ENCODE results near the gene GRAP. TPM values are rescaled to one million over a fixed set of nuclear protein-coding genes. Genes with fewer than 3 reads are reported as not detected.

The GRAP gene
- total and polyA plus RNA-seq, 9 of the 15 experiments (the other 6 are each of a cell fraction or from before 2014, with no cell fraction given), result 0.07 to 0.41 (median 0.19) TPM; not detected in 5

DNA sequence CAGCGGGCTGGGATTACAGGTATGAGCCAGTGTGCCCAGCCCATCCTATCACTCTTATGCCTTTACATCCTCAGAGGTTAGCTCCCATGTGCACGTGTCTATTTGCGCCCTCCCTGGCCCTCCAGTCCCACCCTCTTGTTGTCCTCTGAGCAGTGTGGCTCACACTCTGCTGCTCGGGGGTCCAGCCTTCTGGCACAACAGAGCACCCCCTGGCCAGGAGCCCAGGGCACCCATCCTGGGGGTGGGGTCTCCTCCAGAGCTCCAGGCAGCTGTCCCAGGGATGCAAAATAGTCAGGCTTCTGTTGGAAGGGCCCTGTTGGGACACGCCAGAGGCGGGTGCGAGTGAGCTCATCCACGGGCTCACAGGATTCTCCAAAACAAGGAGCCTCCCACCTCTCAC lies 30.5 kb downstream of the GRAP start:
- no peak overlapping the region for H2AFZ ChIP-seq (ENCODE audit: low read depth, low read length)
- H3K9me3 ChIP-seq (replicated peaks; ENCODE audit: control insufficient read depth, insufficient read depth, low read depth, low read length), result no peaks in the 10 kb centered on the region
- no peaks in the 10 kb centered on the region for H3K79me2 ChIP-seq (ENCODE audit: control insufficient read depth, insufficient read depth, low read length)
- in situ Hi-C loops (cut with MboI), result loop anchor here (5.0 kb wide), 1 partner anchor 39 kb away; no protein-coding TSS in a partner anchor
- ChIA-PET CTCF (ENCODE audit: low intra/inter-chr PET ratio) (no interaction called here), POLR2A (interaction anchor here (0.6 kb wide), 1 partner anchor 9 kb away, joined by 4 read pairs; no protein-coding TSS in a partner anchor)
- no peak overlapping the region for H3K27ac ChIP-seq (ENCODE audit: extremely low read depth, low read depth, low read length)
- no TSS peak for BruUV-seq (replicated peaks)
- no peak for FAIRE-seq
- TF ChIP-seq NCOA2 (IDR thresholded peaks at IDR 0.05; ENCODE audit: partially characterized antibody in 2 of 2) (no peak), CSDE1 (IDR thresholded peaks at IDR 0.05) (no peak), ZNF133 (CRISPR knock-in tag; IDR thresholded peaks at IDR 0.05) (no peak), GABPA (tag; conservative IDR thresholded peaks at IDR 0.05; ENCODE audit: low read depth) (no peak), ZC3H8 (IDR thresholded peaks at IDR 0.05) (no peak)
- H3K9me1 ChIP-seq (ENCODE audit: control insufficient read depth, insufficient read depth, low read length), result no peaks in the 10 kb centered on the region
- no peak overlapping the region for H3K9ac ChIP-seq (ENCODE audit: insufficient read depth in 1 of 2, low read depth in 2 of 2, low read length in 2 of 2)
- DNase-seq (ENCODE audit: extremely low read depth in 1 of 4, low spot score in 3 of 4), result no peak
- no peaks in the 10 kb centered on the region for H3K36me3 ChIP-seq (ENCODE audit: control insufficient read depth, insufficient read depth, low read length)
- ATAC-seq, result no peak
- H3K4me3 ChIP-seq, result no peak overlapping the region
- WGBS (ENCODE audit: insufficient coverage, low coverage, missing lambda C conversion rate), result 46% methylated on average over 3 of the region's 8 CpGs
- no peaks in the 10 kb centered on the region for H4K20me1 ChIP-seq (replicated peaks; ENCODE audit: control insufficient read depth, insufficient read depth, low read length)
- no peaks in the 10 kb centered on the region for H3K27me3 ChIP-seq (ENCODE audit: control insufficient read depth in 2 of 2, insufficient read depth in 2 of 2, low read length in 2 of 2)
- H3K4me2 ChIP-seq (ENCODE audit: insufficient read depth, low read length), result no peak overlapping the region
- peaks cover 6 to 30% of the 10 kb centered on the region in 2 experiments; a peak in 4 of 5 replicates for H3K4me1 ChIP-seq (replicated peaks in 1 of 2; ENCODE audit: control insufficient read depth in 2 of 2, insufficient read depth in 2 of 2, low read length in 2 of 2)
- intact Hi-C loops (cut with micrococcal nuclease), result no loop called here

- no peak for FAIRE-seq
- no peak overlapping the region for H3K4me3 ChIP-seq
- DNase-seq (ENCODE audit: extremely low read depth in 1 of 4, low spot score in 3 of 4), result no peak
- H2AFZ ChIP-seq (ENCODE audit: low read depth, low read length), result no peak overlapping the region
- no peaks in the 10 kb centered on the region for H3K27me3 ChIP-seq (ENCODE audit: control insufficient read depth in 2 of 2, insufficient read depth in 2 of 2, low read length in 2 of 2)
- intact Hi-C loops (cut with micrococcal nuclease) (no loop called here), in situ Hi-C loops (cut with MboI) (loop anchor here (5.0 kb wide), 1 partner anchor 38 kb away; no protein-coding TSS in a partner anchor)
- no peaks in the 10 kb centered on the region for H3K79me2 ChIP-seq (ENCODE audit: control insufficient read depth, insufficient read depth, low read length)
- H3K9me1 ChIP-seq (ENCODE audit: control insufficient read depth, insufficient read depth, low read length), result no peaks in the 10 kb centered on the region
- 17% methylated on average over 5 of the region's 7 CpGs for WGBS (ENCODE audit: insufficient coverage, low coverage, missing lambda C conversion rate)
- ChIA-PET CTCF (ENCODE audit: low intra/inter-chr PET ratio) (no interaction called here), POLR2A (interaction anchor here (0.7 kb wide), 1 partner anchor 24 kb away, joined by 3 read pairs; no protein-coding TSS in a partner anchor)
- no TSS peak for BruUV-seq (replicated peaks)
- peak; percentile 51 for ATAC-seq
- H3K36me3 ChIP-seq (ENCODE audit: control insufficient read depth, insufficient read depth, low read length), result no peaks in the 10 kb centered on the region
- no peak overlapping the region for H3K9ac ChIP-seq (ENCODE audit: insufficient read depth in 1 of 2, low read depth in 2 of 2, low read length in 2 of 2)
- no peak overlapping the region for H3K4me2 ChIP-seq (ENCODE audit: insufficient read depth, low read length)
- H3K4me1 ChIP-seq (replicated peaks in 1 of 2; ENCODE audit: control insufficient read depth in 2 of 2, insufficient read depth in 2 of 2, low read length in 2 of 2), result peaks cover 6 to 28% of the 10 kb centered on the region in 2 experiments; a peak in 4 of 5 replicates
- H4K20me1 ChIP-seq (replicated peaks; ENCODE audit: control insufficient read depth, insufficient read depth, low read length), result no peaks in the 10 kb centered on the region
- no peak overlapping the region for H3K27ac ChIP-seq (ENCODE audit: extremely low read depth, low read depth, low read length)
- H3K9me3 ChIP-seq (replicated peaks; ENCODE audit: control insufficient read depth, insufficient read depth, low read depth, low read length), result no peaks in the 10 kb centered on the region
- TF ChIP-seq SPI1 (IDR thresholded peaks at IDR 0.05; ENCODE audit: borderline replicate concordance, low read depth, low read length) (no peak), ZNF707 (CRISPR knock-in tag; conservative IDR thresholded peaks at IDR 0.05) (no peak), SAFB2 (IDR thresholded peaks at IDR 0.05; ENCODE audit: borderline replicate concordance, low read depth, low read length, severe bottlenecking) (no peak), ZNF280B (CRISPR knock-in tag; IDR thresholded peaks at IDR 0.05) (no peak), HDAC8 (tag; IDR thresholded peaks at IDR 0.05) (no peak)
- TF ChIP-seq, protein P1, sequence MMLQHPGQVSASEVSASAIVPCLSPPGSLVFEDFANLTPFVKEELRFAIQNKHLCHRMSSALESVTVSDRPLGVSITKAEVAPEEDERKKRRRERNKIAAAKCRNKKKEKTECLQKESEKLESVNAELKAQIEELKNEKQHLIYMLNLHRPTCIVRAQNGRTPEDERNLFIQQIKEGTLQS (IDR thresholded peaks at IDR 0.05), result peak; percentile 83
- TF ChIP-seq, protein P1 (CRISPR knock-in tag; conservative IDR thresholded peaks at IDR 0.05), result no peak
- TF ChIP-seq, protein P2, sequence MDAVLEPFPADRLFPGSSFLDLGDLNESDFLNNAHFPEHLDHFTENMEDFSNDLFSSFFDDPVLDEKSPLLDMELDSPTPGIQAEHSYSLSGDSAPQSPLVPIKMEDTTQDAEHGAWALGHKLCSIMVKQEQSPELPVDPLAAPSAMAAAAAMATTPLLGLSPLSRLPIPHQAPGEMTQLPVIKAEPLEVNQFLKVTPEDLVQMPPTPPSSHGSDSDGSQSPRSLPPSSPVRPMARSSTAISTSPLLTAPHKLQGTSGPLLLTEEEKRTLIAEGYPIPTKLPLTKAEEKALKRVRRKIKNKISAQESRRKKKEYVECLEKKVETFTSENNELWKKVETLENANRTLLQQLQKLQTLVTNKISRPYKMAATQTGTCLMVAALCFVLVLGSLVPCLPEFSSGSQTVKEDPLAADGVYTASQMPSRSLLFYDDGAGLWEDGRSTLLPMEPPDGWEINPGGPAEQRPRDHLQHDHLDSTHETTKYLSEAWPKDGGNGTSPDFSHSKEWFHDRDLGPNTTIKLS (IDR thresholded peaks at IDR 0.05; ENCODE audit: borderline replicate concordance, low read depth), result no peak
Observed at GRCh38 chr17:19015428-19015827, 31.3 kb downstream of the GRAP start.

All from K562 (cell line).